Karpas-422 (cell line): ENCODE results near the gene COG1. TPM values are rescaled to one million over a fixed set of nuclear protein-coding genes. Genes with fewer than 3 reads are reported as not detected.

ENCODE experiments used
- DNase-seq: peaks from one replicate; pipeline ENCODE4 v3.0.0-alpha.2; 2015
- H2AFZ ChIP-seq: fragments of 200-600 bp; sonication (generic); 2 replicates; pipeline ENCODE4 v1.6.1; 2014; ENCODE audit warnings: antibody characterized with exemption, low read length, mixed read lengths
- H3K27ac ChIP-seq: fragments of 200-600 bp; sonication (generic); 2 replicates; pipeline ENCODE4 v1.5.1; 2014; ENCODE audit warnings: mild to moderate bottlenecking, low read length, moderate library complexity
- H3K27me3 ChIP-seq: fragments of 200-600 bp; sonication (generic); 2 replicates; pipeline ENCODE4 v1.6.1; 2014; ENCODE audit warnings: low read length, mixed read lengths
- H3K36me3 ChIP-seq: fragments of 200-600 bp; sonication (generic); 2 replicates; pipeline ENCODE4 v1.6.1; 2014; ENCODE audit warnings: low read length, mixed read lengths; ENCODE audit not compliant: insufficient read depth
- H3K4me1 ChIP-seq: fragments of 200-600 bp; sonication (generic); 2 replicates; pipeline ENCODE4 v1.6.1; 2014; ENCODE audit warnings: mild to moderate bottlenecking, low read length, mixed read lengths
- H3K4me2 ChIP-seq: fragments of 200-600 bp; sonication (generic); 2 replicates; pipeline ENCODE4 v1.6.1; 2014; ENCODE audit warnings: low read length, low read depth, mild to moderate bottlenecking; ENCODE audit not compliant: poor library complexity, severe bottlenecking
- H3K4me3 ChIP-seq: fragments of 200-600 bp; sonication (generic); 2 replicates; pipeline ENCODE4 v1.5.1; 2014; ENCODE audit warnings: mild to moderate bottlenecking, antibody characterized with exemption, low read length, mixed read lengths
- H3K79me2 ChIP-seq: fragments of 200-600 bp; sonication (generic); 2 replicates; pipeline ENCODE4 v1.6.1; 2014; ENCODE audit warnings: mild to moderate bottlenecking, low read length, mixed read lengths
- H3K9ac ChIP-seq: fragments of 200-600 bp; sonication (generic); 2 replicates; pipeline ENCODE4 v1.6.0; 2014; ENCODE audit warnings: low read length
- H3K9me2 ChIP-seq: fragments of 200-600 bp; sonication (generic), shearing (Covaris generic); replicated peaks from 2 replicates; pipeline ENCODE4 v1.6.0; 2014; ENCODE audit warnings: mild to moderate bottlenecking, low read length, moderate library complexity; ENCODE audit not compliant: insufficient read depth
- H3K9me3 ChIP-seq: fragments of 300-700, 200-600 bp; sonication (generic); 2 replicates; pipeline ENCODE4 v1.6.1; 2014; ENCODE audit warnings: low read length, mixed read lengths
- H4K20me1 ChIP-seq: fragments of 200-600 bp; sonication (generic); 2 replicates; pipeline ENCODE4 v1.6.1; 2014; ENCODE audit warnings: mild to moderate bottlenecking, antibody characterized with exemption, low read length, low read depth; ENCODE audit not compliant: insufficient read depth
- total RNA-seq: library from RNA; depleted of rRNA; stranded (reverse); fragments of >200 nt; shearing (Covaris generic); gene quantifications from 2 replicates; pipeline ENCODE4 v1.2.3, GENCODE V29; 2014; ENCODE audit warnings: low replicate concordance

COG1 gene
- total RNA-seq, 1 experiment from 2014 or later: 25.3 TPM

DNA sequence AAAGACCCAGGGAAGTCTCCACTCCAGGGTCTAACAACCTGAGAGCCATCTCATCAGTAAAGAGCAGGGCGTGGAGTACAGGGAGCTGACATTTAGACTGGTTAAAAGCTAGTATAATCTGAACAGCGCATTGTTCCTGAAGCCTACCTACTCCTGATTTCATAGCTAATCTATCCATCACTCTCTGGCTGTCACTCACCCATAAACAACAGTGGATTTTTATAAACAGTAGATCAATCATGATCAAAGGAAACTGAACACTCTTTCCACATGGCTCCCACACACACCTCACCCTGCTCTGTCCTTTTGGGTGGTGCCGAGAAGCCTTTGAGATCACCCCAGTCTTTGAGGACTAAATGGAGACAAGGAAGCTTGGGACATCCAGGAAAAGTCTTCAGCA, 13.0 kb upstream of the COG1 start:
- no peaks in the 10 kb centered on the region for H4K20me1 ChIP-seq
- H3K27ac ChIP-seq: no peak overlapping the region
- H3K4me3 ChIP-seq: no peak overlapping the region
- no peaks in the 10 kb centered on the region for H3K9me3 ChIP-seq
- H3K9me2 ChIP-seq: no peaks in the 10 kb centered on the region
- no peak for DNase-seq
- no peak overlapping the region for H3K9ac ChIP-seq
- H2AFZ ChIP-seq: no peak overlapping the region
- H3K4me1 ChIP-seq: no peaks in the 10 kb centered on the region
- H3K27me3 ChIP-seq: no peaks in the 10 kb centered on the region
- no peaks in the 10 kb centered on the region for H3K36me3 ChIP-seq
- H3K4me2 ChIP-seq: no peak overlapping the region
- H3K79me2 ChIP-seq: 0 out of 2 replicates have a peak, but pooled peaks cover 3% of the 10 kb centered on the region

DNA sequence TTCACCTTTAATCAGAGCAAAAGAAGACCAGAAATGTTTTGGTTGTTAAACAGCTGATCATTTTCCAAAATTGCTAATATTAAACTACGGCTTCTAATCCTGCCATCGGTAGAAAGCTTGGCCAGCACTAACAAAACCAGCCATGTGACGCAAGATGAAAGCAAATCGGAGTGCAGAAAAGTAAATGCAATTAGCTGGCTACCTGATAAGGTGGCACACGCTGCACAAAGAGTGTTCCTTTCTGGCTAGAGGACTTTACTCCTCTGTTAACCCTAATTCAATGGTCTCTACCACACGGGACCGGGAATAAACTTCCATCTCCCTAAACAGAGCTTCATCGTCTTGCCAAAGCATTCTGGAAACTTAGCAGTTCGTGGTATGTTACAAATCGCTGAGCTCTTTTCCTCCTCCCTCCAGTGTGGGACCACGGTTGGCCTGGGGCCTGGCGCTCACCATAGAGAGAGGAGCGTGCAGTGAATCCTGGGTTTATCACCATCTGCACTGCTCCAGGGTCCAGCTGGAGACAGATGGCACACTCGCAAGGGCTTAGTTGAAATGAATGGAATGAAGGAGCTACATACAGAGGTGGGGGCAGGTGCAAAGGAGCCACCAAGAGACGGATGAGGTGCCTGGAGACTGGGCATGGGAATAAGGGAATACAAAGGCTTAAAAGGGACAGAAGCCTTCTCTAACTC, 10.1 kb upstream of the COG1 start:
- Histone ChIP-seq H3K27me3 (no peaks in the 10 kb centered on the region), H3K4me2 (no peak overlapping the region), H3K4me1 (no peaks in the 10 kb centered on the region), H3K9me2 (no peaks in the 10 kb centered on the region), H3K36me3 (no peaks in the 10 kb centered on the region), H3K4me3 (no peak overlapping the region), H4K20me1 (no peaks in the 10 kb centered on the region), H2AFZ (no peak overlapping the region), H3K9ac (no peak overlapping the region), H3K9me3 (no peaks in the 10 kb centered on the region), H3K79me2 (0 out of 2 replicates have a peak, but pooled peaks cover 3% of the 10 kb centered on the region), H3K27ac (no peak overlapping the region)
- DNase-seq: no peak

DNA sequence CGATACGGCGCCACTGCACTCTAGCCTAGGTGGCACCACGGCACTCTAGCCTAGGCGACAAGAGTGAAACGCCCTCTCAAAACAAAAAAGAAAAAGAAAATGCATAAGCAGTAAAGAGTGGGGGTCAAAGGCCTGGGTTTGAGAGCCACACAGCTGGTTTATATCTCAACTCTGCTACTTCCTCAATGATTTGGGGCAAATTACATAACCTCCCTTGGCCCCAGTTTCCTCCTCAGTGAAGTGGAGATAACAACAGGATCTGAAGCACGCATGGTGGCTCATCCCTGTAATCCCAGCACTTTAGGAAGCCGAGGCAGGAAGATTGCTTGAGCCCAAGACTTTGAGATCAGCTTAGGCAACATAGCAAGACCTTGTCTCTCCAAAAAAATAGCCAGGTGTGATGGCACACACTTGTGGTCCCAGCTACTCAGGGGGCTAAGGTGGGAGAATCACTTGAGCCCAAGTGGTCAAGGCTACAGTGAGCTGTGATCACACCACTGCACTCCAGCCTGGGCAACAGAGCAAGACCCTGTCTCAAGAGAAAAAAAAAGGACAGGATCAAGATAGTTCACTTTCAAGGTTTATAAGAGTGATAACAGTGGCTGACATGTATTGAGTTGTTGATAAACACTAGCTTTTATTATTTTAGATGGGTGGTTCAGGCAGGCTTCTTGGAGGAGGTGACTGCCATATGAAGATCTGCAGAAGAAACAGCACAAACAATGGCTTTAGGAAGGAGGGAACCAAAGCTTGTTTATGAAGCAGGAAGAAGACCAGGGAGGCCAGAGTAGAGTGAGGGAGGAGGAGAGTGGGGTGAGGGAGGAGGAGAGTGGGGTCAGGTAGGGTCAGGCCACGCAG, 8.5 kb upstream of the COG1 start:
- H3K9me2 ChIP-seq: no peaks in the 10 kb centered on the region
- H3K27me3 ChIP-seq: no peaks in the 10 kb centered on the region
- no peaks in the 10 kb centered on the region for H4K20me1 ChIP-seq
- no peak overlapping the region for H3K9ac ChIP-seq
- H3K4me1 ChIP-seq: no peaks in the 10 kb centered on the region
- no peak for DNase-seq
- H3K79me2 ChIP-seq: 0 out of 2 replicates have a peak, but pooled peaks cover 3% of the 10 kb centered on the region
- H3K36me3 ChIP-seq: no peaks in the 10 kb centered on the region
- no peak overlapping the region for H3K4me2 ChIP-seq
- no peaks in the 10 kb centered on the region for H3K9me3 ChIP-seq
- no peak overlapping the region for H2AFZ ChIP-seq
- no peak overlapping the region for H3K27ac ChIP-seq
- H3K4me3 ChIP-seq: no peak overlapping the region

DNA sequence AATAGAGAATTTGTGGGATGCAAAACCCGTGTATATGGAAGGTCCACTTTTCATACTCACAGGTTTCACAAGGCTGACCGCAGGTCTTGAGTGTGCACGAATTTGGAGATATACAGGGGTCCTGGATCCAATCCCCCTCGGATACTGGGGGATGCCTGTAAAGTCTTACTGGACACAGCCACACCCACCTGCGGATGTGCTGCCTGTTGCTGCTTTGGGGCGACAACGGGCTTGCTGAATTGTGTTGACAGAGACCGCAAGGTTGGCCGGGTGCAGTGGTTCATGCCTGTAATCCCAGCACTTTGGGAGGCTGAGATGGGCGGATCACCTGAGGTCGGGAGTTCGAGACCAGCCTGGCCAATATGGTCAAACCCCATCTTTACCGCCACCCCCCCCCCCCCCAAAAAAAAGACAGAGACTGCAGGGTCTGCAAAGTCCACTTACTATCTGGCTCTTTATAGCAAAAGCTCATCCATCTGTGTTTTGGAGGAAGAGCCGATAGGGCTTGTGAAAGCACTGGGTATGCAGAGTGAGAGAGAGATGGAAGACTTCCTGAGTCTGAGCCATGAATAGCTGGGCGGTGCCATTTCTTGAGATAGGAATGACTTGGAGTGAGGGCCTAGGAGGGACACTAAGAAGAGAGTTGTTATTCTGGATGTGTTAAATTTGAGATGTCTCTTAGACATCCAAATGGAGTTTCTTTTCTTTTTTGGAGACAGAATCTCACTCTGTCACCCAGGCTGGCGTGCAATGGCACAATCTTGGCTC, 6.4 kb upstream of the COG1 start:
- H3K4me1 ChIP-seq: peaks cover 4% of the 10 kb centered on the region
- no peak overlapping the region for H3K4me3 ChIP-seq
- H3K9ac ChIP-seq: no peak overlapping the region
- no peaks in the 10 kb centered on the region for H3K9me3 ChIP-seq
- H3K27me3 ChIP-seq: no peaks in the 10 kb centered on the region
- H4K20me1 ChIP-seq: no peaks in the 10 kb centered on the region
- peaks cover 14% of the 10 kb centered on the region for H3K79me2 ChIP-seq
- H3K9me2 ChIP-seq: no peaks in the 10 kb centered on the region
- DNase-seq: no peak
- H3K27ac ChIP-seq: no peak overlapping the region
- H2AFZ ChIP-seq: no peak overlapping the region
- H3K4me2 ChIP-seq: no peak overlapping the region
- no peaks in the 10 kb centered on the region for H3K36me3 ChIP-seq

DNA sequence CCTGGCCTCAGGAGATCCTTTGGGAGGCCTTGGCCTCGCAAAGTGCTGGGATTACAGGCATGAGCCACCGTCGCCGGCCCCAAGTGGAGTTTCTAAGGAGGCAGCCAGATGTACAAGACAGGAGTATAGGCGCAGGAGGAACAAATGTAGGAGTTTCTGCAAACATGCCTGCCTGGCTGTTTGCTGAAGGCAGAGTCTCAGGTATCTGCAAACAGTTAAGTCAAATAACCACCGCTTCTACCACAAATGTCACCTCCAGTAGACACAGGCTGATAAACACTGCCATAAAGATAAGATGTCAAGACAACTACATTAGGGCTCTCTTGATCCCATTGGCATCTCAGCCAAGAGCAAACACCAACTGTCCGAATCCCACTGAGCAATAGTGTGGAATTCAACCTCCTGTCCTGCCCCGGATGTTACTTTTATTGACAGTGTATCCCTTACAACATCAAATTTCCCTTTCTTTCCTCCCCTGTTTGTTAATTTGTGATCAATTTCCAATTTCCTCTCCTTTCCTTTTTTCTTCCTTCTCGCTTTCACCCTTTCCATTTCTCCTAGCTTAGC, 5.6 kb upstream of the COG1 start:
- no peak overlapping the region for H2AFZ ChIP-seq
- peaks cover 21% of the 10 kb centered on the region for H3K79me2 ChIP-seq
- H3K4me3 ChIP-seq: no peak overlapping the region
- no peaks in the 10 kb centered on the region for H3K9me2 ChIP-seq
- DNase-seq: no peak
- no peaks in the 10 kb centered on the region for H4K20me1 ChIP-seq
- no peak overlapping the region for H3K4me2 ChIP-seq
- no peaks in the 10 kb centered on the region for H3K27me3 ChIP-seq
- H3K27ac ChIP-seq: no peak overlapping the region
- H3K4me1 ChIP-seq: peaks cover 7% of the 10 kb centered on the region
- H3K36me3 ChIP-seq: no peaks in the 10 kb centered on the region
- no peaks in the 10 kb centered on the region for H3K9me3 ChIP-seq
- H3K9ac ChIP-seq: no peak overlapping the region

DNA sequence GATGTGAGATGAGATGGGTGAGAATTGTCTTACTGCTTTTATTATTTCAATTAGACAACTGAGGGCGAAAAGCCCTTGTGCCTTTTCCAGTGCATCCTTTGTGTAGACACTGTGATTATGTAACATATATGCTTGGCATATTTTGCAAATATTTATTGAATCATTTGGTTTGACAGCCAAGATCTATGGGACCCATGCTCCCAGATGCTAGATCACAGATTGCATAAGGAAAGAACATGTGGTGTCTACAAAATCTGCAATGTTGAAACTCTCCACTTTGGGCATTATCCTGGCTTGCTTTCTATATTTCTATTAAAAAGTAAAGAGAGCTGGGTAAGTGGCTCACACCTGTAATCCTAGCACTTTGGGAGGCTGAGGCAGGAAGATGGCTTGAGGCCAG, 4.8 kb upstream of the COG1 start:
- Histone ChIP-seq H3K27me3 (no peaks in the 10 kb centered on the region), H3K9me3 (no peaks in the 10 kb centered on the region), H3K9ac (no peak overlapping the region), H2AFZ (no peak overlapping the region), H3K4me1 (peaks cover 7% of the 10 kb centered on the region), H3K79me2 (peaks cover 21% of the 10 kb centered on the region), H4K20me1 (no peaks in the 10 kb centered on the region), H3K4me2 (no peak overlapping the region), H3K36me3 (no peaks in the 10 kb centered on the region), H3K4me3 (no peak overlapping the region), H3K27ac (no peak overlapping the region), H3K9me2 (no peaks in the 10 kb centered on the region)
- no peak for DNase-seq

DNA sequence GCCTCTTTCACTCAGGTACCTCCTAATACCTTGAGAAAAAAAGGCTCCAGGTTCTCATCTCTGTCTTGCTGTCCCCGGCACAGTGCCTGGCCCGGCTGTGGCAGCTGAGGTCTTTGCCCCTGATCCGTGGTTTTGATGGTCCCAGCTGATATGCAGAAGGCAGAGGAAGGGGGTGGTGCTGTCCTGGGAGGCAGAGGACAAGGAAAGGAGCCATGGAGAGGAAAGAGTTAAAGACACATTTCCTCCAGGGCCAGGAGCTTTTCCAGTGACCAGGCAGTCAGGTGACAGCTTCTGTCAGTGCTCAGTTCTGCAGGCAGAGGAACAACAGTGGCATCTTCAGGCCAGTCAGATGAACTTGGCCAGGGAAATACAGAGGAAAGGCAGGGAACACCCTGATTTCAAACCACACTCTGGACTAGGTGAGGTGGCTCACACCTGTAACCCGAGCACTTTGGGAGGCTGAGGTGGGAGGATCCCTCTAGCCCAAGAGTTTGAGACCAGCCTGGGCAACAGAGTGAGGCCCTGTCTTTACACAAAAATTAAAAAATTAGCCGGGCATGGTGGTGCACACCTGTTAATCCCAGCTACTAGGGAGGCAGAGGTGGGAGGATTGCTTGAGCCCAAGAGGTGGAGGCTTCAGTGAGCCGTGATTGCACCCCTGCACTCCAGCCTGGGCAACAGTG, 3.3 kb upstream of the COG1 start:
- no peaks in the 10 kb centered on the region for H3K9me2 ChIP-seq
- no peaks in the 10 kb centered on the region for H3K9me3 ChIP-seq
- peak; percentile 64 for DNase-seq
- peaks cover 32% of the 10 kb centered on the region for H3K79me2 ChIP-seq
- H3K27ac ChIP-seq: no peak overlapping the region
- no peaks in the 10 kb centered on the region for H4K20me1 ChIP-seq
- H3K27me3 ChIP-seq: no peaks in the 10 kb centered on the region
- no peak overlapping the region for H3K9ac ChIP-seq
- peaks cover 14% of the 10 kb centered on the region for H3K4me1 ChIP-seq
- no peak overlapping the region for H3K4me3 ChIP-seq
- no peak overlapping the region for H3K4me2 ChIP-seq
- no peak overlapping the region for H2AFZ ChIP-seq
- no peaks in the 10 kb centered on the region for H3K36me3 ChIP-seq
